GM18508 (cell line): ENCODE data around the gene KRT84.
"Not testable (repeated sequence)": the region's sequence is repeated elsewhere in the genome, so short reads cannot be mapped to it uniquely, and the experiment has no call there.

Experiments
- ATAC-seq: cut with Tn5 transposase; IDR thresholded peaks from one replicate; pipeline ENCODE4 v1.9.1; 2021; ENCODE audit warnings: moderate number of reproducible peaks; ENCODE audit not compliant: insufficient read depth, unreplicated experiment

The KRT84 gene

DNA sequence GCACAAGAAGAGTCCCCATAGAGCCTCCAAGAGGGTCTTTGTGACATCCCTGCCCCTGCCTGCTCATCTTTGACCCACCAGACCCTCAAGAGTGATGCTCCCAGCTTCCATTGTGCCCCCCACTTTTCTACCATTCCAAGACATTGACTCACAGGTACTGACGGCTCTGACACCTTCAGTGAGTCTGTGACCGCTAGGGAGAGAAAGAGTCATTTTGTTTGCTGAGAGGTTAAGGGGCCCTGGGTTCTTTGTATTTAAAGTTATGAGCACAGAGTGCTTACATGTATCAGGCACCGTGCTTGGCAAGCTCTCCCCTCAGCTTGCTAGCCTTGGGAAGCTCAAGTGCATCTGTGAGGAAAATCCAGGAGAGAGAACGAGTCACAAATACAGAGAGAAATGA, 27.8 kb upstream of the KRT84 start:
- ATAC-seq = no peak

DNA sequence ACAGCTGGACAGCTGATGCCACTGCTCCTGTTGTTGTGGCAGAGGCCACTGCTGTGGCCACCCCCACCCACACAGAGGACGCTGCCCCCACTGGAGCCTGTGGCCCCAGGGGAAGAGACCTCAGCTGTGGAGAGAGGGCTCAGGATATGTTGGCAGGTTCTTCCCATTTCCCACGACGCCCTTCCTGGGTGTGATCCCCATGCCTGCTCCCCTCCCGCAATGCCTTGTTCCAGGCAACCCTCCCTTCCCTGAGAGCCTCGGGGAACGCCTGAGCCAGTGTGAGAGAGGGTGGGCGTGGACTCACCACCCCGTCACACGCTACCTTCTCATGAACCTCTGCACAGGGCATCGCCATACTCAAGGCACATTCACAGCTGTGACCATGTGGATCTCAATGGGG, 26.4 kb upstream of the KRT84 start:
- ATAC-seq = no peak

- ATAC-seq = not testable (repeated sequence)
Measured at GRCh38 chr12:52410589-52411248, 25.3 kb upstream of the KRT84 start.

- no peak for ATAC-seq
Measured at GRCh38 chr12:52407918-52408317, 22.5 kb upstream of the KRT84 start.

- no peak for ATAC-seq
Measured at GRCh38 chr12:52405922-52406385, 20.5 kb upstream of the KRT84 start, which contains the start of gene KRT82. TSS of gene KRT82 (minus strand) at chr12:52406335. CDS start at chr12:52406277, 58 bp downstream.

DNA sequence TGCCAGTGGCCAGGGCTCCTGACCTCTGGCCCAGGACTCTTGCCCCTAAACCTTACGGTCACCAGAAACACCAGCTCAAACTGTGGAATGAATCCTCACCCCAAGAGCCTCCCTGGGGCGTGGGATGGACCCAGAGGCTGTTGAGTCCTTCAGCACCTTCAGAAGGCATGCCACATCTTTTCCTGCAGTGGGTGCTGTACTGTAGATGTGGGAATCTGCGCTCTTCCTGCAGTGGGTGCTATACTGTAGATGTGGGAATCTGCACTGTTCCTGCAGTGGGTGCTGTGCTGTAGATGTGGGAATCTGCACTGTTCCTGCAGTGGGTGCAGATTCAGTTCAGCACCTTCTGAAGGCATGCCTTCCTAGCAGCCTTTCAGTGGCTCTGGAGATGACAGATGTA, 19.5 kb upstream of the KRT84 start:
- no peak for ATAC-seq

GRCh38 chr12:52403561-52403960, 18.1 kb upstream of the KRT84 start:
- ATAC-seq = no peak

DNA sequence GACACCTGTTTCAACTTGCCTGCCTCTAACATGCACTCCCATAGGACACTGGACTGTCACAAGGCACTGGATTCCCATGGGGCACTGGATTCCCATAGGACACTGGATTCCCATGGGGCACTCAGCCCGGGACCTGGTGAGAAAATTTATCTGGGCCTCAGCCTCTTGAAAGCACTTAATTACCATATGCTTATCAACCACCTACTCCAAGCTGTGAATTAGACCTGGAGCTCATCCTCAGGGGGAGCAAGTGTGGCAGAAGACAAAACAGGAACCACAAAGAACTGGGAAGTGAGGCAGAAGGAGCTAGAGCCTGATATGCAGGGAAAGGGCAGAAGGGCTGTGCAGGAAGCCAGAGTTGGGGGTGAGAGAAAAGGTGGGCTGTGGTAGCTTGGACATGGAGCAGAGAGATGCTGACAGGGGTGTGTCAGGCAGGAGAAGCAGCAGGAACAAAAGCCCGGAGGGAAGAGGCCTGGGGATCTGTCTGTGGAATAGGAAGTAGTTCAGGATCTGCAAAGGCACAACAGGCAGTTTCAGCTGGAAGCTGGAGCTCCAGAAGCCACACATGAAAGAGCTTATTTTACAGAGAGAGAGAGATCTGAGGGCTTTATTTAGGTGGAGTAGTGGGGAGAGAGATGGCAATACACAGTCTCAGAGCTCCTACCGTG, 17.6 kb upstream of the KRT84 start:
- ATAC-seq = no peak

DNA sequence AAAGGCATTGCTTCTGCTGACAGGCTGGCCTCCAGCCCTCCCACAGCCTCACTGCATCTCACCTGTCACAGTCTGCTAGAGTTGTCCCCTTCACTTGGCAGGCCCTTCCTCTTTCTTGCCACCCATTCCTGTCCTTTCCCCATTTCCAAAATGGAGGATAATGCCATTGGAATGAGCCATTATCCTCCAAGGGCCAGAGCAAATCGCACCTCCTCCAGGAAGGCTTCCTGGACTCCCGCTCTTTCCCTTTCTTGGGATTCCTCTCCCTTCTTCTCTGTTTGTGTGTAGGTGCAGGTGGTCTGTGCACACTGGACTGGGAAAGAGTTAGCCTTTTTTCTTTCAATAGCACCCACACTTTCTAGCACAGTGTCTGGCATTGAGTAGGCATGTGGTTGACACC, 16.9 kb upstream of the KRT84 start:
- ATAC-seq = no peak

- ATAC-seq = no peak
Measured at GRCh38 chr12:52401926-52402325, 16.5 kb upstream of the KRT84 start.

- ATAC-seq = no peak
Measured at GRCh38 chr12:52401526-52401925, 16.1 kb upstream of the KRT84 start.

GRCh38 chr12:52400906-52401305, 15.5 kb upstream of the KRT84 start:
- no peak for ATAC-seq

- ATAC-seq = no peak
Measured at GRCh38 chr12:52399756-52400155, 14.3 kb upstream of the KRT84 start.

- ATAC-seq = no peak
Measured at GRCh38 chr12:52398176-52398575, 12.7 kb upstream of the KRT84 start.

- ATAC-seq = no peak
Measured at GRCh38 chr12:52396656-52397055, 11.2 kb upstream of the KRT84 start.

DNA sequence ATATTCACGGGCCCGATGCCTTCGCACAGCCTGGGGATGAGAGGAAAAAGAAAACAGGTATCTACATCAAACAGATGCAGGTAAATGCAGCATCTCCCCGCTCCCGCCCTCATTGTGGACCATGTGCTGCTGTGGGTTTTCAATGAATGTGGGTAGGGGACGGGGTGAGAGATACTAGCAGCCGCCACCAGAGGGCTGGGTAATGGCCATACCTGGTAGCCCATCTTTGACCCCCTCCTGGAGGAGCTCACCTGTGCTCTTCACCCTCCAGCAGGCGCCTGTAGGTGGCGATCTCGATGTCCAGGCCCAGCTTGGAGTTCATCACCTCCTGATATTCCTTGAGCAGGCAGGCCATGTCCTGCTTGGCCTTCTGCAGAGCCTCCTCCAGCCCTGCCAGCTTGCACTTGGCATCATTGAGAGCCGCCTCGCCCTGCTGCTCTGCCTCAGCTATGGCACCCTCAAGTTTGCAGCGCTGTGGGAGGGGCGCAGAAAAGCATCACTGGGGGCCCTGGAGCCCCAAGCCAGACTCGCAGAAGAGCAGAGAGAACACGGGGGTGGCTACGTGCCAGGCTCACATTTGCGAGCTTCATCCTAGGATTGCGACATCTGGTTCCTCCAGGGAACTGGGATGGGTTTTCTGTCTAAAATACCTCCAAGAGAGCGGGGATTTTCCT, 10.4 kb upstream of the KRT84 start:
- ATAC-seq = no peak

DNA sequence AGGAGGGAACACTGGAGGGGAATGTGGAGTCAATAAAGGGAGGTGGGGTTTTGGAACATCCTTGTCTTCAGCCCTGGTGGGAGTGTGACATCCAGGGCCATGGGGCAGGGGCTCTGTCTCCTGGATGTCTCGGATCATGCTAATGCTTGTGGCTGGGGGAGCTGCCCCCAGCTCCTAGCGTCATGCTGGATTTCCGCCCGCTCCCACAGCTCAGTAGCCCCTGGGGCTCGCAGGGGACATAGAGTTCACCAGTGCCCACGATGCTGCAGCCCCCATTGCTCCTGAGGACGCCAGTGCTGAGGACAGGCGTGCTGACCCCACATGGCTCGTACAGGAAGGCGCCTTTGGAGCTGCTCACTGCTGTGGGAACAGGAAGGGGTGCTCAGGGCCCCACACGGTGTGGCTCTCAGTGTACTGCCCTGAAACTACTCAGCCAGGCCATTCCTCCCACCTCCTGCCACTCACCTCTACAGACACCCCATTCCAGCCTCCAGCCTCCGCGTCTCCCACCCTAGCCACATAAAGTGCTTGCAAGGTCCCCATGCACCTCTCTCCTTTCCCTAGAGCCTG, 9.5 kb upstream of the KRT84 start:
- ATAC-seq = no peak

DNA sequence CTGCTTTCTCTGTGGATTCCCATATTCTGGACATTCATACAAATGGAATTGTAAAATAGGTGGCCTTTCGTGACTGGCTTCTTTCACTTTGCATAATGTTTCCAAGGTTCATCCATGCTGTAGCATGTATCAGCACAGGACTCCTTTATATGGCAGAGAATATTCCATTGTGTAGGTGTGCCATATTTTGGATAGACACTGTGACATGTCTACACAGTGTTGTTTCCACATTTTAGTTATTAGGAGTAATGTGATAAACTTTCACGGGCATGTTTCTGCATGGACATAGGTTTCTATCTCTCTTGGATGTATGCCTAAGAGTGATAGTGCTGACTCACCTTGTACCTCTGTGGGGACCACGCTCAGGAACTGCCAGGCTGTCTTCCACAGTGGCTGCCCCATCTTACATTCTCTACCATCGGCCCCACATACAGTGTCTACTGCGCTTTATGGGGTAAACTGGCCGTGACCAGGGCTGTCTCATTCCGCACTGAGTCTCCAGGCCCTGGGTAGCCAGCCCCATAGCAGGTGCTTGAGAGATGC, 7.1 kb upstream of the KRT84 start:
- ATAC-seq = no peak

DNA sequence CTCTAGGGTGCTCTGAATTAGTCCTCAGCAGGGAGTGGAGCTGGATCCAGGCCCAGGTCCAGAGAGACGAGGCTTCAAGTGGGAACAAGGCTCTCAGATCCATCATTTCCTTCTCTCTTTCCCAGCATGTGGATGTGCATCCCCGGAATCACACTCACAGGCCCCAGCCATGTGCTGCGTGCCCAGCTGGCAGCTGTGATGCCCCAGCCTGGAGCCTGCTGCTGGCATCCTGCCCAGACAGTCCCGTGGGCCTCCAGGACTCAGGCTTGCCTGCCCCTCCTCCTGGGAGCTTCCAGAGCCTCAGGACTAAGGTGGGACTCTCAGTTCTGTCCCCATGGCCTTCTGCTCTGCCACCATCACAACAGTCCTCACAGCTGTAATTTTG, 6.2 kb upstream of the KRT84 start:
- no peak for ATAC-seq

DNA sequence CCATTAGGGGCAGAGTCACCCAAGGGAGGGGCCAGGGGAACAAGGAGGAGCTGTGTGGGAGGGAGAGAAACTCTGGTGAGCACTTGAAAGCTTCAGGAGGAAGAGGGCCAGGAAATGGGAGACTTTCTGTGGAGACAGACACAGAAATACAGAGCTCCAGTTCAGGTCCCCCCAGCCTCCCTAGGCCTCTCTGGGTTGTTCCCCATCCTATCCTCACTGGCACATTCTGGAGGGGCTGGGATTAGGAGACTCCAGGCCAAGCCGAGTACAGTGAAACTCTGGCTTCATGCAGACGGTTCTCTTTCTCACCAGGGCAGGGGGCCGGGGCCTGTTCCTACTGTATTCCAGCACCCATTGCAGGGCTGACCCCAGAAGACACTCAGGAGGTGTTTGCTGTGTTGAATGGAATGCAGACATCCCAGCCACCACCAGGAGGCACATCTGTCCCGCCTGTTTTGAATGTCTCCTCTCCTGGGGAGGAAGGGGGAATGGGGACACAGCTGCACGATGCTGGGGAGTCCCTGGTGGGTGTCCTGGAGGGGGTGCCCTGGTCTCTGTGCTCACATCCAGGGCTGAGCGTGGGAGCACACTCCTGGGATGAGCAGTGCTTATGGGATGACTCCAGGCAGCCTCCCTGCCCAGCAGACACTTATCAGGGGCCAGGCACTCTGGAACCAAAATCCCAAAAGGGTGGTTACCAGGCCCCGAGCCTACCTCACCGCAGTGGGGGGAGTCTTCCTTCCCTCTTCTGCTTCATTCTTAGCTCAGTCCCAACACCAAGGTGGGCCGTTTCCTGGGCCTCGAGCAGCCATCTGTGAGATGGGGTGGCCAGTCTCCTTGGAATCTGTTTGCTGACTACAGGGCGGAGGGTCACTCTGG, 5.5 kb upstream of the KRT84 start:
- ATAC-seq = no peak
